IMR-90 (cell line): ENCODE data around the gene PRR14L. TPM values are rescaled to one million over a fixed set of nuclear protein-coding genes. Genes with fewer than 3 reads are reported as not detected.
A peak's percentile ranks its signal among the peaks of the same experiment; 100 is the strongest.

Experiments used
- ATAC-seq: fragments of 200-7000 bp; cut with Tn5 transposase; 2 replicates; pipeline ENCODE4 v1.9.1; 2020; ENCODE audit warnings: low read depth, mild to moderate bottlenecking, moderate library complexity
- BruUV-seq: library from RNA; stranded (reverse); fragments of 400-500 nt; replicated peaks from 2 replicates; lab custom pipeline; 2021; lab: Mats Ljungman, UMichigan
- CTCF ChIA-PET: fragments of 300-600 bp; formaldehyde crosslinking; extraction: SDS; loops from one replicate; lab custom pipeline; 2021; ENCODE audit warnings: antibody characterized with exemption; lab: Yijun Ruan, JAX
- POLR2A ChIA-PET: fragments of 300-600 bp; sonication (Branson Sonifier 250); formaldehyde crosslinking; loops from one replicate; lab custom pipeline; 2022; ENCODE audit warnings: antibody characterized with exemption; ENCODE audit not compliant: unreplicated experiment; lab: Charles Lee
- DNase-seq: peaks from one replicate; pipeline ENCODE4 v3.0.0; 2013
- H2AFZ ChIP-seq: replicated peaks from 2 replicates; pipeline ENCODE3; 2013; ENCODE audit warnings: low read length, mild to moderate bottlenecking; ENCODE audit not compliant: poor library complexity
- H2AK5ac ChIP-seq: 2 replicates; pipeline ENCODE4 v1.6.1; 2013; ENCODE audit warnings: low read depth, low read length, inconsistent platforms
- H2AK9ac ChIP-seq: replicated peaks from 2 replicates; pipeline ENCODE3; 2013; ENCODE audit warnings: mild to moderate bottlenecking, low read depth, low read length, moderate library complexity; ENCODE audit not compliant: poor library complexity
- H2BK120ac ChIP-seq: 2 replicates; pipeline ENCODE4 v1.6.1; 2013; ENCODE audit warnings: low read depth, low read length, inconsistent platforms
- H2BK15ac ChIP-seq: 3 replicates; pipeline ENCODE4 v1.6.1; 2013; ENCODE audit warnings: low read depth, low read length, inconsistent platforms
- H2BK20ac ChIP-seq: 2 replicates; pipeline ENCODE4 v1.6.1; 2013; ENCODE audit warnings: low read depth, mild to moderate bottlenecking, inconsistent platforms, low read length, moderate library complexity
- H2BK5ac ChIP-seq: 2 replicates; pipeline ENCODE4 v1.6.1; 2013; ENCODE audit warnings: mild to moderate bottlenecking, low read depth, low read length, inconsistent platforms; ENCODE audit not compliant: poor library complexity, severe bottlenecking
- H3K14ac ChIP-seq: replicated peaks from 2 replicates; pipeline ENCODE4 v1.6.1; 2013; ENCODE audit warnings: low read depth, low read length, inconsistent platforms
- H3K18ac ChIP-seq: 2 replicates; pipeline ENCODE4 v1.6.1; 2013; ENCODE audit warnings: low read depth, low read length, control low read depth
- H3K23ac ChIP-seq: 2 replicates; pipeline ENCODE4 v1.6.1; 2013; ENCODE audit warnings: low read depth, low read length, inconsistent platforms
- H3K27ac ChIP-seq: 2 replicates; pipeline ENCODE4 v1.5.1; 2013; ENCODE audit warnings: mild to moderate bottlenecking, control low read depth, low read length; ENCODE audit not compliant: insufficient read depth
- H3K27me3 ChIP-seq: 2 replicates; pipeline ENCODE4 v1.6.1; 2013; ENCODE audit warnings: low read length; ENCODE audit not compliant: control insufficient read depth, insufficient read depth
- H3K36me3 ChIP-seq: 2 replicates; pipeline ENCODE4 v1.6.1; 2013; ENCODE audit warnings: low read length, mixed read lengths; ENCODE audit not compliant: control insufficient read depth, insufficient read depth
- H3K4ac ChIP-seq: 2 replicates; pipeline ENCODE4 v1.6.1; 2013; ENCODE audit warnings: low read depth, low read length, inconsistent platforms
- H3K4me1 ChIP-seq: 2 replicates; pipeline ENCODE4 v1.6.1; 2013; ENCODE audit warnings: low read length, mixed read lengths; ENCODE audit not compliant: control insufficient read depth, insufficient read depth
- H3K4me2 ChIP-seq: 2 replicates; pipeline ENCODE4 v1.6.1; 2013; ENCODE audit warnings: low read depth, mild to moderate bottlenecking, control low read depth, low read length, moderate library complexity
- H3K4me3 ChIP-seq: 2 replicates; pipeline ENCODE4 v1.5.1; 2013; ENCODE audit warnings: low read depth, mild to moderate bottlenecking, control low read depth, low read length, moderate library complexity; ENCODE audit not compliant: insufficient read depth
- H3K56ac ChIP-seq: 2 replicates; pipeline ENCODE4 v1.6.1; 2013; ENCODE audit warnings: low read length, inconsistent platforms; ENCODE audit not compliant: insufficient read depth; ENCODE audit errors: extremely low read depth
- H3K79me1 ChIP-seq, 2 experiments: 2 replicates each; pipeline ENCODE4 v1.6.1; 2013; ENCODE audit warnings: low read length in 2 of 2, inconsistent platforms in 1 of 2, low read depth in 1 of 2
- H3K9ac ChIP-seq: 2 replicates; pipeline ENCODE4 v1.6.1; 2013; ENCODE audit warnings: low read depth, low read length, control low read depth
- H3K9me1 ChIP-seq: 2 replicates; pipeline ENCODE4 v1.6.1; 2013; ENCODE audit warnings: low read length, inconsistent platforms; ENCODE audit not compliant: insufficient read depth
- H3K9me3 ChIP-seq: 2 replicates; pipeline ENCODE4 v1.6.1; 2013; ENCODE audit warnings: low read length; ENCODE audit not compliant: control insufficient read depth, insufficient read depth
- H4K20me1 ChIP-seq: 2 replicates; pipeline ENCODE4 v1.6.1; 2013; ENCODE audit warnings: low read length, inconsistent platforms; ENCODE audit not compliant: insufficient read depth
- H4K5ac ChIP-seq: 2 replicates; pipeline ENCODE4 v1.6.1; 2013; ENCODE audit warnings: mild to moderate bottlenecking, low read depth, low read length, control low read depth
- H4K8ac ChIP-seq, 2 experiments: 2 replicates each; pipeline ENCODE4 v1.6.1; 2013; ENCODE audit warnings: low read depth in 2 of 2, low read length in 2 of 2, control low read depth in 1 of 2, inconsistent platforms in 1 of 2
- H4K91ac ChIP-seq: 2 replicates; pipeline ENCODE4 v1.6.1; 2013; ENCODE audit warnings: low read depth, low read length, inconsistent platforms; ENCODE audit not compliant: insufficient read depth
- CHD1 ChIP-seq: IDR thresholded peaks from 2 replicates; pipeline ENCODE4 v1.6.1; 2012; ENCODE audit warnings: low read depth, low read length, improper control_type of control experiment
- FOS ChIP-seq: fragments of 150-350 bp; IDR thresholded peaks from 2 replicates; pipeline ENCODE4 v1.6.1; 2016; ENCODE audit warnings: low read depth, low read length
- MAZ ChIP-seq: IDR thresholded peaks from 2 replicates; pipeline ENCODE4 v1.6.1; 2012; ENCODE audit warnings: low read depth, mild to moderate bottlenecking, low read length, improper control_type of control experiment, moderate library complexity, borderline replicate concordance
- NFE2L2 ChIP-seq: fragments of 150-350 bp; IDR thresholded peaks from 2 replicates; pipeline ENCODE4 v1.6.1; 2016; ENCODE audit warnings: low read depth, mild to moderate bottlenecking, low read length
- POLR2A ChIP-seq: IDR thresholded peaks from 2 replicates; pipeline ENCODE4 v1.6.1; 2012; ENCODE audit warnings: mild to moderate bottlenecking, low read depth, low read length
- RAD21 ChIP-seq: IDR thresholded peaks from 2 replicates; pipeline ENCODE4 v1.6.1; 2012; ENCODE audit warnings: low read length, improper control_type of control experiment
- RCOR1 ChIP-seq: IDR thresholded peaks from 2 replicates; pipeline ENCODE4 v1.6.1; 2012; ENCODE audit warnings: mild to moderate bottlenecking, low read length, improper control_type of control experiment; ENCODE audit not compliant: insufficient replicate concordance
- SMC3 ChIP-seq: fragments of 150-350 bp; IDR thresholded peaks from 2 replicates; pipeline ENCODE4 v1.6.1; 2016; ENCODE audit warnings: low read depth, mild to moderate bottlenecking, antibody characterized with exemption, low read length, moderate library complexity
- WGBS, 2 experiments: methylation state at CpG; one replicate each; pipeline versions ENCODE4 v1.1.5 to v1.1.7; 2013; ENCODE audit warnings: missing lambda C conversion rate in 2 of 2; ENCODE audit not compliant: insufficient read length in 1 of 2; ENCODE audit errors: extremely low coverage in 2 of 2; 5-methylcytosine and 5-hydroxymethylcytosine counted together
- dilution Hi-C: fragments of 300-500 bp; cut with HindIII; formaldehyde crosslinking; loops from one replicate; pipeline ENCODE4 v1.14.3; 2018; ENCODE audit warnings: low sequenced_read_pairs; ENCODE audit not compliant: unreplicated experiment
- in situ Hi-C: fragments of 300-500 bp; cut with MboI; formaldehyde crosslinking; loops from 3 replicates; pipeline ENCODE4 v1.14.3; 2019; ENCODE audit warnings: low sequenced_read_pairs, inconsistent platforms, mixed read lengths
- intact Hi-C: fragments of 100-400 bp; cut with micrococcal nuclease; formaldehyde crosslinking; loops from 2 replicates; pipeline ENCODE4 v1.10.0; 2022
- polyA plus RNA-seq, 3 experiments: library from polyadenylated mRNA; depleted of rRNA; stranded (reverse); fragments of >200 nt; gene quantifications; 2 replicates each; pipeline ENCODE4 v1.2.3, GENCODE V29; 2012; ENCODE audit warnings: low replicate concordance in 1 of 3
- total RNA-seq: library from RNA; depleted of rRNA; stranded (reverse); fragments of >200 nt; gene quantifications from 2 replicates; pipeline ENCODE4 v1.2.3, GENCODE V29; 2012
- TF ChIP-seq, protein P1 (sequence below): fragments of 150-350 bp; IDR thresholded peaks from 2 replicates; pipeline ENCODE4 v1.6.1; 2016; ENCODE audit warnings: low read depth, mild to moderate bottlenecking, low read length, moderate library complexity, borderline replicate concordance
- TF ChIP-seq, protein P2 (sequence below): conservative IDR thresholded peaks from 2 replicates; pipeline ENCODE4 v1.5.1; 2012; ENCODE audit warnings: mild to moderate bottlenecking, low read depth, low read length, improper control_type of control experiment

PRR14L gene
- total and polyA plus RNA-seq, 2 of the 4 experiments (the other 2 are of a cell fraction) = 9.0 to 19.7 TPM

DNA sequence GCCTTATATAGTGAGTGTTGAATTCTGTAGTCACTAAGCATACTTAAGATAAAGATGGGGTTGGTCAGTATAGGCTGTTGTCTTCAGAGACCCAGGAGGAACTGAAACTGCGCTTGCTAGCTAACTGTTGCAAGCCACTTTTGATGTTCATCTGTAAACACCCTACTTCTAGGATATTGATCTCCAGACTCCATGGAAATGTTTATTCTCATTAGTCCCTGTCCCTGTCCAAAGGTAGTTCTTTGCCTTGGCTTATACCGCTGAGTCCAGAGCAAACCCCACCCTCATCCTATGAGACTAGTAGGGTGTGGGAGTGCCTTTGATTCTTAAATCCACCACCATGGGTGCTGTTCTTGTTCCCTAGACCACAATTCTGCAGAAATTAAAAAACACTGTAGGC lies 40.3 kb upstream of the PRR14L start:
- Histone ChIP-seq H3K4me3 (no peak overlapping the region), H4K5ac (no peak overlapping the region), H4K8ac (no peak overlapping the region), H3K18ac (no peak overlapping the region), H2BK120ac (no peak overlapping the region), H3K27me3 (no peaks in the 10 kb centered on the region), H2BK20ac (0 out of 2 replicates have a peak overlapping the region, but pooled peaks have one; percentile 24), H3K14ac (no peak overlapping the region; the same call in 1 of the 2 replicates), H4K91ac (no peak overlapping the region), H2BK15ac (no peak overlapping the region), H2AK9ac (peak overlapping the region; percentile 24), H3K36me3 (peaks cover 8% of the 10 kb centered on the region), H4K20me1 (no peaks in the 10 kb centered on the region), H3K4ac (0 out of 2 replicates have a peak overlapping the region, but pooled peaks have one; percentile 27), H3K27ac (no peak overlapping the region), H3K9me3 (no peaks in the 10 kb centered on the region), H2AFZ (no peak overlapping the region), H3K56ac (no peak overlapping the region), H3K79me1 (no peaks in the 10 kb centered on the region), H2BK5ac (no peak overlapping the region), H3K9me1 (peaks cover 10% of the 10 kb centered on the region), H3K23ac (no peak overlapping the region), H3K4me1 (no peaks in the 10 kb centered on the region), H2AK5ac (no peak overlapping the region), H3K9ac (no peak overlapping the region), H3K4me2 (no peak overlapping the region)
- intact Hi-C loops (no loop called here), dilution Hi-C loops (no loop called here), in situ Hi-C loops (no loop called here)
- ChIA-PET CTCF (no interaction called here), POLR2A (no interaction called here)
- no TSS peak for BruUV-seq
- no peak for ATAC-seq
- DNase-seq = no peak
- no peak for TF ChIP-seq FOS
- TF ChIP-seq POLR2A = no peak
- no peak for TF ChIP-seq CHD1
- TF ChIP-seq RCOR1 = no peak
- TF ChIP-seq, protein P1, sequence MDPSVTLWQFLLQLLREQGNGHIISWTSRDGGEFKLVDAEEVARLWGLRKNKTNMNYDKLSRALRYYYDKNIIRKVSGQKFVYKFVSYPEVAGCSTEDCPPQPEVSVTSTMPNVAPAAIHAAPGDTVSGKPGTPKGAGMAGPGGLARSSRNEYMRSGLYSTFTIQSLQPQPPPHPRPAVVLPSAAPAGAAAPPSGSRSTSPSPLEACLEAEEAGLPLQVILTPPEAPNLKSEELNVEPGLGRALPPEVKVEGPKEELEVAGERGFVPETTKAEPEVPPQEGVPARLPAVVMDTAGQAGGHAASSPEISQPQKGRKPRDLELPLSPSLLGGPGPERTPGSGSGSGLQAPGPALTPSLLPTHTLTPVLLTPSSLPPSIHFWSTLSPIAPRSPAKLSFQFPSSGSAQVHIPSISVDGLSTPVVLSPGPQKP = no peak
- no peak for TF ChIP-seq MAZ
- TF ChIP-seq RAD21 = no peak
- TF ChIP-seq, protein P2, sequence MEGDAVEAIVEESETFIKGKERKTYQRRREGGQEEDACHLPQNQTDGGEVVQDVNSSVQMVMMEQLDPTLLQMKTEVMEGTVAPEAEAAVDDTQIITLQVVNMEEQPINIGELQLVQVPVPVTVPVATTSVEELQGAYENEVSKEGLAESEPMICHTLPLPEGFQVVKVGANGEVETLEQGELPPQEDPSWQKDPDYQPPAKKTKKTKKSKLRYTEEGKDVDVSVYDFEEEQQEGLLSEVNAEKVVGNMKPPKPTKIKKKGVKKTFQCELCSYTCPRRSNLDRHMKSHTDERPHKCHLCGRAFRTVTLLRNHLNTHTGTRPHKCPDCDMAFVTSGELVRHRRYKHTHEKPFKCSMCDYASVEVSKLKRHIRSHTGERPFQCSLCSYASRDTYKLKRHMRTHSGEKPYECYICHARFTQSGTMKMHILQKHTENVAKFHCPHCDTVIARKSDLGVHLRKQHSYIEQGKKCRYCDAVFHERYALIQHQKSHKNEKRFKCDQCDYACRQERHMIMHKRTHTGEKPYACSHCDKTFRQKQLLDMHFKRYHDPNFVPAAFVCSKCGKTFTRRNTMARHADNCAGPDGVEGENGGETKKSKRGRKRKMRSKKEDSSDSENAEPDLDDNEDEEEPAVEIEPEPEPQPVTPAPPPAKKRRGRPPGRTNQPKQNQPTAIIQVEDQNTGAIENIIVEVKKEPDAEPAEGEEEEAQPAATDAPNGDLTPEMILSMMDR = no peak
- no peak for TF ChIP-seq SMC3
- no peak for TF ChIP-seq NFE2L2
- no CpG with 5 or more reads among the region's 2 CpGs for WGBS, 2 experiments
